EH (cell line): ENCODE measurements around the gene NUDCD3.

Experiments used
- DNase-seq: peaks from one replicate; pipeline ENCODE4 v3.0.0-alpha.2; 2015; ENCODE audit warnings: low read depth

NUDCD3 gene

GRCh38 chr7:44400033-44400511 is 90.4 kb downstream of the NUDCD3 start:
- DNase-seq = no peak

- DNase-seq = peak; percentile 18
These were observed 91.4 kb downstream of the NUDCD3 start for GRCh38 chr7:44398953-44399574.

- no peak for DNase-seq
These were observed 91.9 kb downstream of the NUDCD3 start for GRCh38 chr7:44398511-44398911.

- peak; percentile 29 for DNase-seq
These were observed 93.4 kb downstream of the NUDCD3 start for GRCh38 chr7:44396931-44397545.

- DNase-seq = no peak
These were observed 94.0 kb downstream of the NUDCD3 start for GRCh38 chr7:44396496-44396895.

- no peak for DNase-seq
These were observed 95.4 kb downstream of the NUDCD3 start for GRCh38 chr7:44395067-44395466.

GRCh38 chr7:44394636-44395035 is 95.8 kb downstream of the NUDCD3 start:
- DNase-seq = no peak

GRCh38 chr7:44394112-44394447 is 96.4 kb downstream of the NUDCD3 start:
- DNase-seq = no peak

- no peak for DNase-seq
These were observed 97.0 kb downstream of the NUDCD3 start for GRCh38 chr7:44393238-44394111.

- DNase-seq = no peak
These were observed 97.8 kb downstream of the NUDCD3 start for GRCh38 chr7:44392618-44393010.

- no peak for DNase-seq
These were observed 98.5 kb downstream of the NUDCD3 start for GRCh38 chr7:44391746-44392617.

GRCh38 chr7:44391171-44391570 is 99.3 kb downstream of the NUDCD3 start:
- DNase-seq = no peak

GRCh38 chr7:44390701-44391100 is 99.8 kb downstream of the NUDCD3 start:
- no peak for DNase-seq

GRCh38 chr7:44388089-44388970 is 102.1 kb downstream of the NUDCD3 start:
- no peak for DNase-seq

- DNase-seq = no peak
These were observed 103.1 kb downstream of the NUDCD3 start for GRCh38 chr7:44387389-44387788.

GRCh38 chr7:44386139-44386913 is 104.1 kb downstream of the NUDCD3 start:
- DNase-seq = peak; percentile 52

- DNase-seq = peak; percentile 24
These were observed 104.9 kb downstream of the NUDCD3 start for GRCh38 chr7:44385434-44386138.

- DNase-seq = no peak
These were observed 105.6 kb downstream of the NUDCD3 start for GRCh38 chr7:44384586-44385433.

GRCh38 chr7:44383566-44383965 is 106.9 kb downstream of the NUDCD3 start:
- peak; percentile 90 for DNase-seq
